Heart right ventricle (tissue), 16 donors: ENCODE measurements around the gene TNS3. TPM values are rescaled to one million over a fixed set of nuclear protein-coding genes. Genes with fewer than 3 reads are reported as not detected.

Source experiments
- ATAC-seq, 8 donors: fragments of 200-7000 bp; cut with Tn5 transposase; one replicate each; pipeline ENCODE4 v1.9.1; 2020; ENCODE audit warnings: mild to moderate bottlenecking in 8 of 8, moderate library complexity in 8 of 8, moderate number of reproducible peaks in 1 of 8
- DNase-seq, 2 donors: peaks; one replicate each; pipeline ENCODE4 v3.0.0-alpha.2; 2020
- H3K27ac ChIP-seq, 10 donors: fragments of 200-600 bp; sonication (generic) in 2 of 10; one replicate each; pipeline versions ENCODE4 v1.5.0 to v1.8.0; 2020 to 2022; ENCODE audit warnings: mild to moderate bottlenecking in 3 of 10
- H3K27me3 ChIP-seq, 7 donors: fragments of 200-600 bp; one replicate each; pipeline ENCODE4 v1.8.0; 2021 to 2022; ENCODE audit warnings: mild to moderate bottlenecking in 2 of 7
- H3K36me3 ChIP-seq, 9 donors: fragments of 200-600 bp; sonication (generic) in 1 of 9; one replicate each; pipeline versions ENCODE4 v1.5.0 to v1.8.0; 2020 to 2022; ENCODE audit warnings: mild to moderate bottlenecking in 2 of 9
- H3K4me1 ChIP-seq, 9 donors: fragments of 200-600 bp; sonication (generic) in 1 of 9; one replicate each; pipeline versions ENCODE4 v1.5.0 to v1.8.0; 2020 to 2022; ENCODE audit warnings: mild to moderate bottlenecking in 4 of 9
- H3K4me3 ChIP-seq, 10 donors: fragments of 200-600 bp; sonication (generic) in 2 of 10; one replicate each; pipeline versions ENCODE4 v1.5.0 to v1.8.0; 2020 to 2022; ENCODE audit warnings: mild to moderate bottlenecking in 7 of 10, moderate library complexity in 2 of 10
- H3K9me3 ChIP-seq, 11 donors: fragments of 200-600 bp in 10 of 11; sonication (generic) in 2 of 11; one replicate each; pipeline versions ENCODE4 v1.5.0 to v1.8.0; 2013 to 2022; ENCODE audit warnings: mild to moderate bottlenecking in 2 of 11, control low read depth in 1 of 11, moderate library complexity in 1 of 11
- CTCF ChIP-seq, 9 donors: fragments of 200-600 bp; sonication (generic) in 2 of 9; IDR thresholded peaks; one replicate each; pipeline versions ENCODE4 v1.5.0 to v1.8.0; 2021 to 2022; ENCODE audit warnings: antibody characterized with exemption in 9 of 9, mild to moderate bottlenecking in 5 of 9, moderate library complexity in 1 of 9
- WGBS, 2 donors: extraction: QIAGEN DNeasy Blood & Tissue Kit; methylation state at CpG; one replicate each; pipeline ENCODE4 v1.1.7; 2013; ENCODE audit warnings: inconsistent platforms in 1 of 2; 5-methylcytosine and 5-hydroxymethylcytosine counted together
- intact Hi-C, 10 donors: fragments of 100-400 bp; cut with DNase I; formaldehyde crosslinking; loops; one replicate each; pipeline versions ENCODE4 v1.11.1 to v1.14.2; 2022
- polyA plus RNA-seq, 2 donors: library from polyadenylated mRNA; stranded (reverse); fragments of 200-250 nt; gene quantifications; one replicate each; pipeline ENCODE4 v1.2.3, GENCODE V29; 2013
- total RNA-seq, 10 donors: library from RNA; stranded (reverse); fragmentation: NEBNext Ultra II Directional in 3 of 10; extraction: Animal tissue kit (Norgen Biotek cat#: 25700) in 3 of 10; gene quantifications; one replicate each; pipeline versions ENCODE4 v1.2.1 to v1.2.4, GENCODE V29; 2021 to 2023
- donor health status: Arrhythmogenic right ventricular cardiomyopathy.
- donor health status: ischemic (EF 13 %, LVEDD 7.1; RV severe dilation, severe dysfunction).
- donor health status: healthy with polysubstance abuse.
- donor health status: DM: no; HTN: yes; CAD: no.
- donor health status: DM: no; HTN: no; CAD: no.
- donor health status: ischemic (EF 25% LVEDD 6.9; RV normal size, moderate dysfunction).
- donor health status: ischemic (EF 25% LVEDD 5.7; RV mildly dilated, moderate dysfunction).
- donor health status: healthy.
- donor health status: DM: yes; HTN: yes; CAD: no.
- donor health status: Ischemic cardiomyopathy.
- donor health status: ischemic (EF 35%, LVEDD 5.7; RV mildly dilated, moderate dysfunction).
- donor health status: nonischemic (EF 11% LVEDD 7.7; RV severe dilation, severe dysfunction).
- donor health status: DM: yes; HTN: yes; CAD: no.
- donor health status: PGD.
- donor health status: ischemic (EF 29% LVEDD 5.4; RV normal size, mild dysfunction).
- donor health status: nonischemic (EF 23%, LVEDD 6.1; RV moderate dilation, normal function).

TNS3 gene
- total and polyA plus RNA-seq, 12 donors: 6.7 to 74.2 (median 34.0) TPM

GRCh38 chr7:47478017-47478344 is 103.9 kb downstream of the TNS3 start:
- no peaks in the 10 kb centered on the region for H3K9me3 ChIP-seq
- DNase-seq: no peak
- peaks cover 0 to 7% (median 0%) of the 10 kb centered on the region in 9 donors for H3K36me3 ChIP-seq
- intact Hi-C loops: no loop called here
- H3K27ac ChIP-seq: peak overlapping the region in 9 of 10 donors; percentile 28 to 89 (median 43)
- H3K27me3 ChIP-seq: no peaks in the 10 kb centered on the region
- H3K4me3 ChIP-seq: no peak overlapping the region
- no peak for TF ChIP-seq CTCF (IDR thresholded peaks at IDR 0.05)
- WGBS, 2 donors: 34 to 38% methylated on average over 6 of the region's 6 CpGs
- H3K4me1 ChIP-seq: peaks cover 15 to 83% (median 62%) of the 10 kb centered on the region in 9 donors
- ATAC-seq: peak in 1 of 8 donors; percentile 16

- peak overlapping the region in 9 of 10 donors; percentile 28 to 89 (median 43) for H3K27ac ChIP-seq
- peaks cover 14 to 77% (median 56%) of the 10 kb centered on the region in 9 donors for H3K4me1 ChIP-seq
- no peak overlapping the region for H3K4me3 ChIP-seq
- ATAC-seq (no peak), DNase-seq (no peak)
- WGBS, 2 donors: 68 to 69% methylated on average over 8 of the region's 8 CpGs
- peaks cover 0 to 8% (median 0%) of the 10 kb centered on the region in 9 donors for H3K36me3 ChIP-seq
- TF ChIP-seq CTCF (IDR thresholded peaks at IDR 0.05): no peak
- no peaks in the 10 kb centered on the region for H3K9me3 ChIP-seq
- intact Hi-C loops: no loop called here
- no peaks in the 10 kb centered on the region for H3K27me3 ChIP-seq
These were observed 104.5 kb downstream of the TNS3 start for GRCh38 chr7:47477191-47478016.

GRCh38 chr7:47475880-47476227 is 106.1 kb downstream of the TNS3 start:
- DNase-seq: no peak
- TF ChIP-seq CTCF (IDR thresholded peaks at IDR 0.05): no peak
- Histone ChIP-seq H3K27me3 (no peaks in the 10 kb centered on the region), H3K36me3 (peaks cover 0 to 8% (median 0%) of the 10 kb centered on the region in 9 donors), H3K4me3 (no peak overlapping the region), H3K4me1 (peaks cover 3 to 62% (median 41%) of the 10 kb centered on the region in 9 donors), H3K9me3 (no peaks in the 10 kb centered on the region), H3K27ac (peak overlapping the region in 9 of 10 donors; percentile 72 to 89 (median 85))
- 90 to 93% methylated on average over 7 of the region's 7 CpGs for WGBS, 2 donors
- no peak for ATAC-seq
- intact Hi-C loops: no loop called here

- ATAC-seq: peak; percentile 86 to 96 (median 94)
These were observed 106.7 kb downstream of the TNS3 start for GRCh38 chr7:47474937-47475879.

More at GRCh38 chr7:47474937-47475879, 106.7 kb downstream of the TNS3 start:
- peak overlapping the region in 9 of 10 donors; percentile 72 to 89 (median 85) for H3K27ac ChIP-seq
- peak in 6 of 9 donors; percentile 19 to 52 (median 39) for TF ChIP-seq CTCF (IDR thresholded peaks at IDR 0.05)
- peaks cover 3 to 56% (median 38%) of the 10 kb centered on the region in 9 donors for H3K4me1 ChIP-seq
- peaks cover 0 to 8% (median 0%) of the 10 kb centered on the region in 9 donors for H3K36me3 ChIP-seq
- H3K27me3 ChIP-seq: no peaks in the 10 kb centered on the region
- peak overlapping the region in 1 of 10 donors; percentile 4 for H3K4me3 ChIP-seq
- intact Hi-C loops: no loop called here
- peak; percentile 81 to 88 for DNase-seq
- 57 to 61% methylated on average over 24 of the region's 24 CpGs for WGBS, 2 donors
- H3K9me3 ChIP-seq: no peaks in the 10 kb centered on the region
